Hematopoietic multipotent progenitor cell treated with erythropoietin and hydrocortisone succinate and interleukin-3 and kit ligand, for 8 days (in vitro differentiated cells): ENCODE results near the gene PPT1.

Experiments used
- DNase-seq: peaks from one replicate; pipeline ENCODE4 v3.0.0-alpha.2; 2015

PPT1 gene

GRCh38 chr1:40092241-40092640 lies 4.8 kb downstream of the PPT1 start:
- DNase-seq, result no peak

- DNase-seq, result no peak
Observed at GRCh38 chr1:40090652-40091355, 6.2 kb downstream of the PPT1 start.

GRCh38 chr1:40084750-40085149 lies 12.3 kb downstream of the PPT1 start:
- DNase-seq, result peak; percentile 60

DNA sequence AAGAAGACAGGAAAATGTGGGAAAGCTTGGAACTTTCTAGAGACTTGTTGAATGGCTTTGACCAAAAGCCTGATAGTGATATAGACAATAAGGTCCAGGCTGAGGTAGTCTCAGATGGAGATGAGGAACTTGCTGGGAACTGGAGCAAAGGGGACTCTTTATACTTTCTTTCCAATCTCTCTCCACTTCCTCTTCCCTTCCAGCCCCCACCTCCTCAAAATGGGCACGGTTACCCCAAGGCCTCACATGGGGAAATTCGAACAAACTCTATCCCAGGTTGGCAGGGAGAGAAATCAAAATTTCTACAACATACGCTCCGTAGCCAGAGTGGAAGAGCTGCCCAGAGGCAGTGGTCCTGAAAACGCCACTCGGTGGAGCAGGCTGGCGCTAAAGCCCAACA lies 15.2 kb downstream of the PPT1 start:
- no peak for DNase-seq

DNA sequence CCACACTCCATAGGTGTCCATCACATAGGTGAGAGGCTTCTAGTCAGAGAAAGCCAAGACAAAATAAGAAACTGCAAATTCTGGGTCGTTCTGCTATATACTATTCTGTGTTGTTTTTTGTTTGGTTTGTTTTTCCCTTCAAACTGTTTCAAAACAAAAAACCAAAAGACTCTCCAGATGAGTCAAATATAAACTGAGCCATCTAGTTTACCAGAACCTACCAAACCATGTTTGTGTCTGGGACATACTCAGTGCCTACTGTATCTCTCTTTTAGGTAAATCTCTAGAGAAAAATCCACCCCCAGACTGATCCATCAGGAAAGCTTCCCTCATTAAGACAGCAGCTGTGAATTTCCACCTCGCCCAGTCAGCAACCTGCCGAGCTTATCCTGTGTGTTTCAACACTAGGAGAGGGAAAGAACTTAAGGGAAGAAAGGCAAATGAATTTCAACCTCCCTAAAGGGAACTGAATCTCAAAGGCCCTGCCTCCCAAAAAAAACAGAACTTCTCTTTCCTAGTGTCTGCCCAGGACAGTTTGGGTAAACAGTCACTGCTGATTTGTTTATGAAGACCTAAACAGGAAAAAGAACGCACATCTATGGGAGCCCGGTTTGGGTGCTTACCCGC lies 17.2 kb downstream of the PPT1 start:
- DNase-seq, result no peak

DNA sequence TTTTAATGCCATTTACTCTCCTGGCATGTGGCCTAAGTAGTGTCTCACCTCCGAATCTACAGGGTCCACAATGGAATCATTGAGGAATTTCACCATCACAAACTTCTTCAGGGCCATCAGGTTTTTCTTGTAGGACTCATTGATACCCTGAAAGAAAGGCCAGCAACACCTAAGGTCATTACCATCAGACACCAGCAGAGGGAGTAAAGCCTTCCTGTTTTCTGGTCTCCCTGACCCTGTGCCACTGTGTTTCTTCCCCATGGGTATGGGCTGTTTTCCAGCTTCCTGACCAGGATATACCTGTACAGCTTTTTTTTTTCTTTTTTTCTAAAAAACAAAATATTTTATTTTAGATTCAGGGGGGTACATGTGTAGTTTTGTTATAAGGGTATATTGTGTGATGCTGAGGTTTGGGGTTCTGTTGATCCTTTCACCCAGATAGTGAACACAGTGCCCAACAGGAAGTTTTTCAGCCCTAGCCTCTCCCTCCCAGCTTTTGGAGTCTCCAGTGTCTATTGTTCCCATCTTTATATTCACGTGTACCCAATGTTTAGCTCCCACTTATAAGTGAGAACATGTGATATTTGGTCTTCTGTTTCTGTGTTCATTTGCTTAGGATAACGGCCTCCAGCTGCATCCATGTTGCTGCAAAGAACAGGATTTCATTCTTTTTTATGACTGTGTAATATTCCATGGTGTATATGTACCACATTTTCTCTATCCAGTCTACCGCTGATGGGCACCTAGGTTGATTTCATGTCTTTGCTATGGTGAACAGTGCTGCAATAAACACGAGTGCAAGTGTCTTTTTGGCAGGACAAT lies 18.3 kb downstream of the PPT1 start:
- peak; percentile 79 for DNase-seq

GRCh38 chr1:40076895-40077312 lies 20.1 kb downstream of the PPT1 start:
- no peak for DNase-seq

DNA sequence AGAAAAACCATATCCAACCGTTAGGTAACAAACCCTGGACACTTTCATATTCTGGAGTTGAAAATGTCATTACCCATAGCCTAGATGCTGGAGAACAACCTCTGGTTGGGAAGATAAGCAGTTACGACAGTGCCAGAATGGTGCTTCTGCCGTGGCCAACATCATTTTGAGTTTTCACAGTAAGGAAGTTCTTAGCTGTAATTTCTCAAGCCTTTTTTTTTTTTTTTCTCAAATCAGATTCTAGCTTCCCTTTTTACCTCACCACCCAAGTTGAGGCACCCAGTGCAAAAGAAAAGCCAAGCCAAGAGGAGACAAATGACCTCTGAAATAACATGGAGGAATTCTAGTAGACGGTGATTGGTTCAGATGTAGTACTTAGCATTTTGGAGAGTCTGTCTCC lies 21.8 kb downstream of the PPT1 start:
- no peak for DNase-seq

- no peak for DNase-seq
Observed at GRCh38 chr1:40073062-40073461, 24.0 kb downstream of the PPT1 start.

- DNase-seq, result no peak
Observed at GRCh38 chr1:40072142-40072541, 24.9 kb downstream of the PPT1 start.

- DNase-seq, result no peak
Observed at GRCh38 chr1:40067851-40068250, 29.2 kb downstream of the PPT1 start.

GRCh38 chr1:40067023-40067422 lies 30.0 kb downstream of the PPT1 start:
- DNase-seq, result no peak

DNA sequence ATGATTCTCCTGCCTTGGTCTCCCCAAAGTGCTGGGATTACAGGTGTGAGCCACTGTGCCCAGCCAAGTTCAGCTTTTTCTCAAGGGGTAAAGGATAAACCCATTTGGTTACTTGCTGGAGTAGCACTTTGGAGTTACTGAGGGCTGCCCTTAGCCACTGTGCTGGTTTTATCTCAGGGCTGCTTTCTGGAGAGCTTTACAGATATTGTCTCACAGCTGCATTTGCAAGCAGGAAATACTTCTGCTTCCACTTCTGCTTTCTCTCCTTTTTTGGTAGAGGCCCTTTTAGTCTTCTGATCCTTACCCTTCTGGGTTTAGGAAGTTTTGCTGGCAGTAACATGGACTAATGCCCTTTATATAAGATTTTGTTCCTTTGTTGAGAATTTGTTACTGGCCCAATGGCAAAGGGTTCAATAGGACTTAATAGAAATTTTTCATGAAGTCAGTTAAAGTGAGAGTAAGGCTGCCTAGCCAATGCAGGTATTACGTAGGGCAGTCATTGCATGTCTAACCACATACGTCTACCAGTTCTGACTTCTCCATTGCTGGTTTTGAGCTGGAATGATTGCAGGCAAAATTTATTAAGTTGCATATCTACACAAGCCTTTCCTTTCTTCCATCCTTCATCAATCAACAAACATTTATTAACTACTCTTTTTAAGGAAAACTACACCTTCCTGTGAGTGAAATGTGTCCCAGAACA lies 32.1 kb downstream of the PPT1 start:
- DNase-seq, result peak; percentile 20

GRCh38 chr1:40059960-40060750 lies 36.9 kb downstream of the PPT1 start:
- DNase-seq, result peak; percentile 23

- peak; percentile 67 for DNase-seq
Observed at GRCh38 chr1:40059338-40059959, 37.6 kb downstream of the PPT1 start.

GRCh38 chr1:40058453-40059337 lies 38.4 kb downstream of the PPT1 start:
- DNase-seq, result peak; percentile 23

DNA sequence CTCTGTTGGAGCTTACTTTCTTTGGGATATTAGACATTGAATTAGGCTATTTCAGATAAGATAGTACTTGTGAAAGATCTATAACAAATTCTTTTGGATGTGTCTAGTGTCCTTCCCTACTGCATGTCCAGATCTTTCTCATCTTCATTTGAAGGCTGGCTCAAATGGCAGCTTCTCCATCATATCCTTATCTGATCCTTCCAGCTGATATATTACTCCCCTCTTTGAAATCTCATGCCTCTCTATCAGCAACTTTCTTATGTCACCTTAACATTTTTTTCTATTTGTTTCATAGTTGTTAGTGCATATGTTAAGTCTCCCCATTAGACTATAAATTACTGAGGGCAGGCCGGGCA lies 39.0 kb downstream of the PPT1 start:
- no peak for DNase-seq

- DNase-seq, result peak; percentile 95
Observed at GRCh38 chr1:40057310-40058030, 39.6 kb downstream of the PPT1 start.

DNA sequence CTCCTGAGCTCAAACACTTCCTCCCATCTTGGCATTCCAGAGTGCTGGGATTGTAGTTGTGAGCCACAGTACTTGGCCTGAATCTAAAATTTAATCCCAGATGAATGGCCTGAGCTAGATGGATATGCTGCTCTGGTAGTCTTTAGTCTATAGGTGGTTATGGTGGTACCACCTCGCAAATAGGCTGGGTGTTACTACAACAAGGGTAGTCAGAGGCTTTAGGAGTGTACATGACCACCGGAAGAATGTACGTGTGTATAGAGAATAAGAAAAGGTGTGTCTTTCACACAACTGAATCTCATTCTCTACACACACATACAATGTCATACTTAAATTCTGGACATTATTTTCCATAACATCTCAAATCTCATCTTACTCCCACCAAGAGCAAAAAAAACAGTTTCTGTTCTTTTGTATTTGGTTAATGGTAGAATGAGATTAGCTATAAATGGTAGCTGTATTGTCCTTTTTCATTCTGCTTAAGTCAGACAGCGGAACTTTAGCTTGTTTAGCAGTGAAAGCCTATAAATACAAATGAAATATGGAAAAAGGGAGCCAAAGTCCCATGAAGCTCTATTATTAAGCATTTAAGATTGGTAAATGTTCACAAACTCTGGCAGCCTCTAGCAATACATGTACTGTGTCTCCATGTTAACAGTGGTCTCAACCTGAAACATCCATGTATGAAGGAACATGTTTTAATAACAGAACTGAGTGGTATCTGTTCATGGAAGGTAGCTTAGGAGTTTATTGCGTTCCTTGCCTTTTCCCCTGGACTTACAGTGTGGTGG lies 40.3 kb downstream of the PPT1 start:
- no peak for DNase-seq
